Bronchial smooth muscle cell (primary cell): ENCODE data around the gene PUDP. TPM values are rescaled to one million over a fixed set of nuclear protein-coding genes. Genes with fewer than 3 reads are reported as not detected.

ENCODE experiments used
- total RNA-seq: library from RNA; depleted of rRNA; stranded (reverse); fragments of >200 nt; gene quantifications from 2 replicates; pipeline ENCODE4 v1.2.1, GENCODE V29; 2014

PUDP gene
- 3.9 and 4.4 TPM in 2 replicates for total RNA-seq

DNA sequence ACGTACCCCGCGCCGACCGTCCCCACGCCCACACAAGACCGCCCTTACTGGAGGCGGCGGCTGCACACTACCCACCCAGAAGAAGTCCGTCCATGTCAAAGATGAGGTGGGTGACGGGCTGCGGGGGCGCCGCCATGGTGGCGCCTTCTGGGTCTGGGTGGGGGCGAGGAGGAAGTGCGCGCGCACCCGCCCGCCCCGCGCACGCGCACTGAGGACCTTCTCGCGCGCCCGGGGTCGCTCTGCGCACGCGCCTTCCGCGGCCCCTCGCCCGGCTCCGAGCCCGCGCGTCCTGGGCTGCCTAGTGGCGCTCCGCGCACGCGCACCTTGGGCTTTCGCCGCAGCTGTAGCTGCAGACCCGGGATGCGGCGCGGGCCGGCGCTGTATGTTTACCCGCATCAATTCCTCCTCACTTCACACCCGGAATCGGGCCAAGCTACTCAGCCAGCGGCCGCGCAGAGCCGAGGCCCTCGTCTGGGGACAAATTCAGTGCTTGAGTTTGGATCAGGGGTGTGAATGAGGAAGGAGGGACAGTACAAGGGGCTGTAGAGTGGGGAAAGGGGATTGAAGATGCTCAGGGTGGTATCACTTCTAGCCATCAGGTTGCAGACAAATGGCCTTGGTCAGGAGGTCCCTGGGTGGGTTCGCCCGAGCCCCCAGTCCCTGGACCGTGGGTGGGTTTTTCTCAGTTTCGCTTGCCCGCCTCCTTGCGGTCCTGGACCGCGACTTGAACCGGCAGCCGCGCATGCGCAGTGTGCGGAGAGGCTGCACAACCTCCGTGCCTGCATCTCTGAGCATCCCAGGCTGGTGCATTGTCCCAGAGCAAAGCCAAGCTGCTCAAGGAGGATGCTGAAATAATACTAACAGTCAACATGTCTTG lies at the start of gene PUDP:
TSS of gene PUDP (minus strand) at position 176 of the 877 bp plus-strand sequence. CDS start at position 136, 40 bp downstream.

GRCh38 chrX:7147413-7147977 lies 458 bp downstream of the PUDP start, which contains the start of gene STS:
STS (plus strand) TSS chrX:7147712; CDS start chrX:7253200, 105,488 bp downstream.

Other genes with a start within 250 kb of the PUDP start
- 2.2 and 2.5 TPM in 2 replicates for gene STS, start 441 bp downstream of the PUDP start, total RNA-seq